Epithelial cell of prostate (primary cell): ENCODE data around the gene PHC3.
"Not testable (repeated sequence)": the region's sequence is repeated elsewhere in the genome, so short reads cannot be mapped to it uniquely, and the experiment has no call there.

Source experiments
- DNase-seq: peaks from one replicate; pipeline ENCODE4 v3.0.0-alpha.2; 2011; ENCODE audit warnings: low read depth, low spot score
- H3K27ac ChIP-seq: fragments of 450-650 bp; 2 replicates; pipeline ENCODE4 v1.5.1; 2017; ENCODE audit warnings: mild to moderate bottlenecking

Gene PHC3

GRCh38 chr3:170142373-170142772 lies 39.2 kb downstream of the PHC3 start:
- no peak overlapping the region for H3K27ac ChIP-seq
- no peak for DNase-seq

DNA sequence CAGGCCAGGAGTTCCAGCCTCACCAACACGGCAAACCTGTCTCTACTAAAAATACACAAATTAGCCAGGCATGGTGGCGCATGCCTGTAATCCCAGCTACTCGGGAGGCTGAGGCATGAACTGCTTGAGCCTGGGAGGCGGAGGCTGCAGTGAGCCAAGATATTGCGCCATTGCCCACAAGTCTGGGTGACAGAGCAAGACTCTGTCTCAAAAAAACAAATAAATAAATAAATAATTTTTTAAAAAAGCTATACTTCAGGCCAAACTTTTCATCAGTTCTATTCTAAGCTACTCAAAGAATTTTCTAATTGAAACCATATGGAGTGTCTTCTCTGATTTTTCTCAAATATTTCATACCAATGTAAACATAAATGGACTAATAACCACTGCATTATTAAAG lies 43.5 kb downstream of the PHC3 start:
- no peak for DNase-seq
- no peak overlapping the region for H3K27ac ChIP-seq

DNA sequence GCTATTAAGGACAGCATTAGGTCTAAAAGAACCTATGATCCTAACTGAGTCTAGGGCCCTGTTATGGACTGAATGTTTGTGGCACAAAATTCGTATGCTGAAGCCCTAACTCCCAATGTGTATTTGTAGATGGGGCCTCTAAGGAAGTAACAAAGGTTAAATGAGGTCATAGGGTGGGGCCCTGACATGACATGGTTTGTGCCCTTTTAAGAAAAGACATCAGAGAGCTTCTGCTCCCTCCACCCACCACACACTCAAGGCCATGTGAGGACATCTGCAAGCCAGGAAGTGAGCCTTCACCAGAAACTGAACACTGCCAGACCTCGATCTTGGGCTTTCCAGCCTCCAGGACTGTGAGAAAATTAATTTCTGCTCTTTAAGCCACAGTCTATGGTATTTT lies 49.2 kb downstream of the PHC3 start:
- DNase-seq = no peak
- no peak overlapping the region for H3K27ac ChIP-seq

DNA sequence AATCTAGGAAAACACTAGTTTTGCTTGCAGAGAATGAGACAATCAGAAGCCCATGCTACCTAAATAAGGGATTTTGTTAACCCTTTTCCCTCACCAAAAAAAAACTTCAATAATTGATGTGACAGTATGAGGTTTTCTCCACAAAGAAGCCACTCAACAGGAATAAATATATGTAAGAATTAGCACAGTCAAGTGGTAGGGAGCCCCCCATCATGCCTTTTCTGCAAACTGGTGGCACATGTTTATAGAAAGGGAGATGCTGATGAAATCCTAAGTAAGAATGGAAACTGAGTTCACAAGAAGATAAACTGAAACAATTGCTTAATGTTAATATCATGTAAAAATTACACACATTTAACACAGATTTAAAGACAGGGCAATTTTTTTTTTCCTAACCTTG lies 51.0 kb downstream of the PHC3 start:
- peak overlapping the region; percentile 39 for H3K27ac ChIP-seq
- DNase-seq = no peak

DNA sequence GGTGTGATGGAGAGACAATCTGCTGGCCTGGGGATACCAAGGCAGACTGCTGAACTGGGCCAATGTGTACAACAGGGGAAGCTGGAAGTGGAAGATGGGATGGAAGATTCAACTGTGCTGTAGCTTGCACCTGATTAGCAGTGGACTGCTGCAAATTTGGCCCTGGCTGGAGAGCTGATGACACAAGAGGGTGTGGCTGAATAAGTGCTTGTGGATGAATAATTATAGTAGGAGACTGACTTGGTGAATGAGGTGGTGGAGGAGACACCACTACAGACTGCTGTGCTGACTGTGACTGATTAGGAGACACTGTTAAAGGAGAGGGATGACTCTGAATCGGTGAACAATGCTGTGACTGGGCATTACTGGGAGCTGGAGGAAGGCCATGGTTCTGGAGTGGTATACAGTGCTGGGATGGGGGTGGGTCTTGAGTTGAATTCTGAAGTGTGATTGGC lies 52.5 kb downstream of the PHC3 start:
- peak; percentile 10 for DNase-seq
- peak overlapping the region; percentile 39 for H3K27ac ChIP-seq

DNA sequence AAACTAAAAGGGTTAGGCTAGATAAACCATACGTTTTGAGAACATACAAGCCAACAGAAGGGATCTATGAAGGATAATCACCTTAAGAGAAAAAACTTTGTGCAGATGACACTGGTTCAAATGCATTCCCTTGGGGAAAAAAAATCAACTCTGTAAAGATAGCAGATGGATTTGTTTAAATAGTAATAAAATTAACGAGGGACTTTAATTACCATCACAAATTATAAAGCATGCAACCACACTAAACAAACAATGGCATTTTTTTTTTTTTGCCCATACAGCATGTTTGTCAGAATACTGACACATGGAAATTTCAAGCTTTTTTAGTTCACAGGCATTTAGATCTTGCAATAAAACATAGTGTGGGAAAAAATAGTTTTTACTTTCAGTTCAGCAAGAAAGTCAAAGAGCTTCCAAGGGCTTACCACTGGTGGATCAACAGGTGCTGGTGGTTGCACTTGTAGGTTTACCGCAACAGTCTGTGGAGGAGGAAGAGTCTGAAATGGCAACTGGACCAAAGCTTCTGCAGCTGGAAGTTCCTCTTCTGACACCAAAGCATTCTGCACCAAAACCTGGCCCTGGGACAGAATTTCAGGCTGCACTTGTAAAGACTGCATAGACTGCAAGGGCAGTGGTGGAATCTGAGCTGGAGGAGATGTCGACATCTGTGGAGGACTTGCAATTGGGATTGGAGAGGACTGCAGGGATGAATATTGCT lies 53.1 kb downstream of the PHC3 start:
- no peak for DNase-seq
- peak overlapping the region; percentile 39 for H3K27ac ChIP-seq

DNA sequence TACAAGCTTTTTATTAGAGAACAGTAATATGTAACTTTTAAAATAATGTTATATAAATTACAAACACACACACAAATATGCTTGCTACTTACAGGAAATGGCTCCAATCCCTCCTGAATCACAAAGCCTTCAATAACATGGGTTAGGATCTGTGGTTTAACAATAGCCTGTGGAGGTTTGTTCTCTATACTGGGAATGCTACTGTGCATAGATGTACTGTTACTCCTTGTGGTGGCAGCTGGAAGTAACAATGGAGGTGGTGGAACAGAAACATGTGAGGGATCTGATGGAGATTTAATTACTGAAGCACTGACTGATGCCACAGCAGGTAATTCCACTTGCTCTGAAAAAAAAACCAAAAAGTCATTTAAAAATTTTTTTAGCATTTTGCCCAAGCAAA lies 64.4 kb downstream of the PHC3 start:
- no peak for DNase-seq
- no peak overlapping the region for H3K27ac ChIP-seq

DNA sequence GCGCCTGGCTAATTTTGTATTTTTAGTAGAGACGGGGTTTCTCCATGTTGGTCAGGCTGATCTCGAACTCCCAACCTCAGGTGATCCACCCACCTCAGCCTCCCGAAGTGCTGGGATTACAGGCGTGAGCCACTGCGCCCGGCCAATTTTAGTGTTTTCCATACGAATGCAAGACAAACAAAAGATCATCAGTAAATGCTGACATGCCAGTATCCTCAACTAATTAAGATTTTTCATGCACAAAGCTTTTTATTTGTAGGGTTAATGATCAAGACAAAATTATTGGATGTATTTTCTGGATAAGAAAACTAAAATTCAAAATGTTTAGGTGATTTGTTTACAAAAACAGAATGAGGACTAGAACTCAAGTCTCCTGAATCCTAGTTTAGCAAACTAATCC lies 67.4 kb downstream of the PHC3 start:
- not testable (repeated sequence) for DNase-seq, H3K27ac ChIP-seq

GRCh38 chr3:170111147-170111771 lies 70.3 kb downstream of the PHC3 start:
- no peak overlapping the region for H3K27ac ChIP-seq

GRCh38 chr3:170109579-170110293 lies 71.8 kb downstream of the PHC3 start:
- H3K27ac ChIP-seq = no peak overlapping the region
- no peak for DNase-seq

More at GRCh38 chr3:170111147-170111771, 70.3 kb downstream of the PHC3 start:
- DNase-seq = no peak

GRCh38 chr3:170108955-170109354 lies 72.6 kb downstream of the PHC3 start:
- no peak for DNase-seq
- no peak overlapping the region for H3K27ac ChIP-seq

DNA sequence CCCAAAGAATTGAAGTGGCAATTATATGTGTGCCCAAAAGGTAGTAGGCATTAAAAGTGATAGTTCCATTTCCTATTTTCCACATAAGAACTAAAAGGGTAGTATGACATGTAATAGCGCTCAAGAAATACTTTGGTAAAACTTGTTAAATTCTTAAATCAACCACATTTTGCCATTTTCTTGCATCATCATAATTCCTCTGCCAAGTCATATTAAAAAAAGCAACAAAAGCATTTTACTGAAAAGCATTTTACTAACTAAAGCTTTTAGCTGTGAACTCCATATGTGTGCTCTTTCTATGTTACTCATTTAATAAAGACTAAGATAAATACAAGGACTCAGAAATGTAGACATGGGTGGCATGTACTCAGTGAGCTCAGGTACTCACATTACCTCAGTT lies 73.6 kb downstream of the PHC3 start:
- H3K27ac ChIP-seq = no peak overlapping the region
- no peak for DNase-seq

DNA sequence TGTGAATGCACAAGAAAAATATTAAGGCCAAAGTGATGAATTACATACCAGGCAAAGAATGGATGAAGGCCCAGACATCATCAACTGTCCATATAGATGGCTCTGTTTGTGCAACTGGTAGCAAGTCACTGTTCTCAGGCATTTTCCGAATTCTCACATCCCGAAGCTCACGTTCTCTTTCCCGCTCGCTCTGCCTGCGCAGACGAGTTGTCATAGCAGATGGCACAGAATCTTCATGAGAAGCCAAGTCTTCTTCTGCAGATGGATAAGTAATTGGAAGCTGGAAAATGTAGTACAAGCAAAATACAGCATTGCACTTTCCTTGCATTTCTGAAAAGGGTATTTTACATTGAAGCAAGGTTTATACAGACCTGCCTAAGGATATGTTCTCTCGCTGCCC lies 79.1 kb downstream of the PHC3 start:
- no peak overlapping the region for H3K27ac ChIP-seq
- no peak for DNase-seq

GRCh38 chr3:170100944-170101343 lies 80.6 kb downstream of the PHC3 start:
- DNase-seq = no peak
- no peak overlapping the region for H3K27ac ChIP-seq

GRCh38 chr3:170098753-170099152 lies 82.8 kb downstream of the PHC3 start:
- no peak overlapping the region for H3K27ac ChIP-seq
- no peak for DNase-seq

- DNase-seq = no peak
- peak overlapping the region; percentile 15 for H3K27ac ChIP-seq
Measured at GRCh38 chr3:170096342-170096741, 85.2 kb downstream of the PHC3 start.

GRCh38 chr3:170095771-170096170 lies 85.8 kb downstream of the PHC3 start:
- peak overlapping the region; percentile 15 for H3K27ac ChIP-seq
- DNase-seq = no peak

DNA sequence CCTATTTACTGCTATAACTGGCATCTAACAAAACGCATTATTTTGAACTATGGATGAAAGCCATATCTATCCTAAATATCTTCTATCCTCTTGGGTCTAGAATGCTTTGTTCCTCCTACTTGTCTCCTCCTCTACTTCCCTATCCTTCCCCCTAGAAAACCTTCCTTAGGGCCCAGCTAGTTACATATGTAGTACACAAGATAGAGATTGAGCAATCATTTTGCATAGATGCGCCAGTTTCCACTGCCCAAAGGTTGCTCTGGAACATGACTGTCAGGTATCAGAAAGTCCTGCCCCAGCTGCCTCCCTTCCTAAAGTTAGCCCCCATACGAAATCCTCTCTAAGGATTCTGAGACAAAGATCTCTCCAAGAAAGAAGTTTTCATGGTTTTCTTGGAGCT lies 88.6 kb downstream of the PHC3 start:
- no peak overlapping the region for H3K27ac ChIP-seq
- no peak for DNase-seq

DNA sequence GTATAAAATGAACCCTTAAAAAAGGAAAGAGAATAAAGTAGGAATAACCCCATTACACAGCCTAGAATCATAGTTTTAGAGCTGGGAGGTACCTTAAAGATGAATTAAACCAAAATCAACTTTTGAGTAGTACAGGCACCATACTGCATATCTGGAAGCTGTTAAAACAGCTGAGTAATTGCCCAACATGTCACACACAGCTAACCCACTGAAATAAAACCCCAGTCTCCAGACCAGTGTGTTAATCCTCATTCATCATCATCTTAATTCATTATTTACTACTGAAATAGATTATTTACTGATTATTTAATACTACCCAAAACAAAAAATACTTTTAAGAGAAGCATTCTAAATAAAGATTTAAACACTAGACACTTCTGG lies 90.9 kb downstream of the PHC3 start:
- no peak for DNase-seq
- H3K27ac ChIP-seq = no peak overlapping the region

DNA sequence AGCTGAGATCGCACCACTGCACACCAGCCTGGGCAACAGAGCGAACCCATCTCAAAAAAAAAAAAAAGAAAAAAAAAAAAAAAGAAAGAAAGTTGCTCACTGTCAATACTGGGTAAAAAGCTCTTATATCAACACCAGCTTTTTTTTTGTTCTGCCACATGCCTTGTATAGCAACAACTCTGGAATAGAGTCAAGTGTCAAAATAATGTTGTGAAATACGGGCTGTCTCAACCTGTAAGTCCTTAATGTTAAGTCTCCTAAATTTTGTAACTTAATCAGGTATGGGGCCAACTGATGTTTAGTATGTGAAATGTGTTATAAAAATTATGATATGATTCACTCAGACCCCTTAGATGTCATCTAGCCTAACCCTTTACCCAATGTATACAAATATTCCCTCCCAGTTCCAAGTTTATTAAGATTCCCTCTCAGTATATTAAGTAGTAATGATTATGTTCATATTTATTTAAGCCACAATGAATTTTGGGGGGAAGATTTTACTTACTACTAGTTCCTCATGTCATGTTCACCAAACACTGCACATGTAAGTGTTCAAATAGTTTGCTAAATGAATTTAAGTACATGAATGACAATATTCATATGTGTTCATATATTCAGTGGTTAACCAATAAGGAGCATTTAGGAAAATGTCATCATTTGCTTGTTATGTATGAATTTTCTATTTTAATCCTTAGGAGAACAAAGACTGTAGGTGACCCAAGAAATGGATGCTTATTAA lies 91.5 kb downstream of the PHC3 start:
- no peak overlapping the region for H3K27ac ChIP-seq
- no peak for DNase-seq

- H3K27ac ChIP-seq = no peak overlapping the region
- no peak for DNase-seq
Measured at GRCh38 chr3:170085396-170085795, 96.1 kb downstream of the PHC3 start.
